Esophagus mucosa (tissue), 1 donor: Measurements from ENCODE around the gene ZNF384. TPM values are rescaled to one million over a fixed set of nuclear protein-coding genes. Genes with fewer than 3 reads are reported as not detected.

Experiments used
- ATAC-seq: fragments of 200-7000 bp; cut with Tn5 transposase; one replicate; pipeline ENCODE4 v1.9.1; 2020
- total RNA-seq: library from RNA; stranded (reverse); gene quantifications from one replicate; pipeline ENCODE4 v1.2.4, GENCODE V29; 2023
- donor health status: DM: yes; HTN: yes; CAD: no.

The ZNF384 gene
- total RNA-seq, 1 donor from 2014 or later = 22.8 TPM

DNA sequence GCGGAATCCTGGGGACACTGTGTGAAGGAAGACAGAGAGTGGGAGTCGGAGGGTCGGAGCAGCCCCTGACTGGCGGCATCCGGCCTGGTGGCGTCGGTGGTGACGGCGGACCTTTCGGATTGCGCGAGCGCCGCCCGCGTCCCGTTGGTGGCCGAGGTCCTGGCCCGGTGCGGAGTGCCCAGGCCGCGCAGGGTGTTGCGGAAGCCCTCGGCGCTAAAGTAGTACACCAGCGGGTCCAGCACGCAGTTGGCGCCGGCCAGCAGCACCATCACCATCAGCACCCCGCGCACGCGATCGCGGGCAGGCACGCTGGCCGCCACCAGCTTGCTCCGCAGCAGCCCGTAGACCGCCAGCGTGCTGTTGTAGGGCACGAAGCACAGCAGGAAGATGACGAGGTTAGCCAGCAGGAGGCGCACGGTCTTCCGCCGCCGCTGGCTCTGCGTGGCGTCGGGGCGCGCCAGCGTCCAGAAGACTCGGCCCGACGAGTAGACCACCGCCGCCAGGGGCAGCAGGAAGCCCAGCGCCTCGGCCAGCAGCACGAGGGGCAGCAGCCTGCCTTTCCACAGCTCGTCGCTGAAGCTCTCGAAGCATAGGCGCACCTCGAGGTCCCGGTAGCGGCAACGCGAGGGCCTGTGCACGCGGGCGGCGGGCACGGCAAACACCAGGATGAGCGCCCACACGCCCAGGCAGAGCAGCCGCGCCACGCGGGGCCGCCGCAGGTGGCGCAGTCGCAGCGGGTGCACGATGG lies 68.9 kb downstream of the ZNF384 start:
- peak; percentile 2 for ATAC-seq

DNA sequence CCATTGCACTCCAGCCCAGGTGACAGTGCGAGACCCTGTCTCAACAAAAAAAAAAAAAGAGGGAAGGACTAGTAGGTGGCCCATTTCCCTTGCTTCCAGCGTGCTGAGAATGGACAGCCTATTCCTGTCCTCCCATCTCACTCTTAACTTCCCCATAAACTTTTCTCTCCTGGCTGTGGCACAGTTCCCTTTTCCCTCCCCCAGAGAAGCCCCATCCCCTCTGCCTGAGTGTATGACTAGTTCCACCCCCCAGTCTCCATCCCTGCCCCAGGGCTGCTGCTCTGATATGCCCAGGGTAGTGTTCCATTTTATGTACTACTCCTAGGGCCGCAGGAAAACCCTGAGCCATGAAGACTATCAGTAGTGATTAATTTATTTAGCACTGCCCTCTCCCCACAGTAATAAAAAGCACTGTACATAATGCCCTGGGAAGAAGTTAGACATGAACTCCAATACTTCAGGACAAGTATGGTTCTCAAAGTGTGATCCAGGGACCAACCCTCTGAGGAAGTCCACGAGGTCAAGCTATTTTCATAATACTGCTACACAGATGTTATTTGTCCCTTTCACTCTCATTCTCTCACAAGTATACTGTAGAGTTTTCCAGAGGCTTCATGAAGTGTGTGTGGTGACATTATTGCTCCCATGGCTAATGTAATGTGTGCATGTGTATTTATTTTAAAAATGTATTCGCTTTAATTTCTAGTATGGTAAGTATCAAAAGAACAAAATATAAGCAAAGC lies 70.5 kb downstream of the ZNF384 start:
- ATAC-seq = no peak

Other genes with a start within 250 kb of the ZNF384 start
- gene CD27, start 244.4 kb downstream of the ZNF384 start, total RNA-seq = 0.40 TPM
- gene TAPBPL, start 237.3 kb downstream of the ZNF384 start, total RNA-seq = 11.4 TPM
- gene VAMP1, start 218.7 kb downstream of the ZNF384 start, total RNA-seq = 1.6 TPM
- 180 TPM for gene MRPL51, start 196.1 kb downstream of the ZNF384 start, total RNA-seq
- gene NCAPD2, start 195.3 kb downstream of the ZNF384 start, total RNA-seq = 37.4 TPM
- 3,825 TPM for gene GAPDH, start 154.9 kb downstream of the ZNF384 start, total RNA-seq
- 1.2 TPM for gene IFFO1, start 133.3 kb downstream of the ZNF384 start, total RNA-seq
- gene NOP2, start 121.1 kb downstream of the ZNF384 start, total RNA-seq = 30.6 TPM
- 119 TPM for gene CHD4, start 82.0 kb downstream of the ZNF384 start, total RNA-seq
- 18.9 TPM for gene LPAR5, start 53.4 kb downstream of the ZNF384 start, total RNA-seq
- 0.56 TPM for gene ACRBP, start 41.9 kb downstream of the ZNF384 start, total RNA-seq
- 15.4 TPM for gene ING4, start 26.3 kb downstream of the ZNF384 start, total RNA-seq
- not detected for gene PIANP, start 11.4 kb upstream of the ZNF384 start, total RNA-seq
- 54.3 TPM for gene COPS7A, start 34.7 kb upstream of the ZNF384 start, total RNA-seq
- 122 TPM for gene MLF2, start 63.8 kb upstream of the ZNF384 start, total RNA-seq
- gene PTMS, start 77.0 kb upstream of the ZNF384 start, total RNA-seq = 234 TPM
- not detected for gene LAG3, start 83.1 kb upstream of the ZNF384 start, total RNA-seq
- gene CD4, start 100.2 kb upstream of the ZNF384 start, total RNA-seq = 2.2 TPM
- gene GPR162, start 132.4 kb upstream of the ZNF384 start, total RNA-seq = 0.76 TPM
- 1.7 TPM for gene P3H3, start 139.0 kb upstream of the ZNF384 start, total RNA-seq
- gene GNB3, start 151.6 kb upstream of the ZNF384 start, total RNA-seq = not detected
- 13.9 TPM for gene CDCA3, start 161.9 kb upstream of the ZNF384 start, total RNA-seq
- gene USP5, start 162.8 kb upstream of the ZNF384 start, total RNA-seq = 91.1 TPM
- gene TPI1, start 178.2 kb upstream of the ZNF384 start, total RNA-seq = 629 TPM
- 6.4 TPM for gene SPSB2, start 183.9 kb upstream of the ZNF384 start, total RNA-seq
- 3.2 TPM for gene LRRC23, start 215.4 kb upstream of the ZNF384 start, total RNA-seq
- gene ENO2, start 225.2 kb upstream of the ZNF384 start, total RNA-seq = 3.7 TPM
- 29.1 TPM for gene ATN1, start 238.6 kb upstream of the ZNF384 start, total RNA-seq